Prostate gland (tissue), 2 donors: ENCODE results near the gene USP20. TPM values are rescaled to one million over a fixed set of nuclear protein-coding genes. Genes with fewer than 3 reads are reported as not detected.

Experiments used
- DNase-seq: peaks from one replicate; pipeline ENCODE4 v3.0.0-alpha.2; 2019; ENCODE audit warnings: low spot score
- H3K27ac ChIP-seq, 2 donors: fragments of 200-600 bp; sonication (generic); 2 replicates each; pipeline ENCODE4 v1.5.1; 2017 to 2019
- H3K27me3 ChIP-seq: fragments of 200-600 bp; sonication (generic); replicated peaks from 2 replicates; pipeline ENCODE4 v1.5.1; 2019; ENCODE audit not compliant: insufficient read depth
- H3K36me3 ChIP-seq, 2 donors: fragments of 200-600 bp; sonication (generic); 1 replicate in 1 of 2; 2 replicates in 1 of 2; pipeline versions ENCODE4 v1.5.1 to v1.8.1; 2017 to 2019
- H3K4me1 ChIP-seq: fragments of 200-600 bp; sonication (generic); replicated peaks from 2 replicates; pipeline ENCODE4 v1.5.1; 2019
- H3K4me3 ChIP-seq, 2 donors: fragments of 200-600 bp; sonication (generic); 2 replicates each; pipeline ENCODE4 v1.5.1; 2017 to 2019
- H3K9me3 ChIP-seq: fragments of 200-600 bp; sonication (generic); 2 replicates; pipeline ENCODE4 v1.5.1; 2017
- CTCF ChIP-seq, 4 experiments: fragments of 200-600 bp in 2 of 4; fragments of 450-650 bp in 2 of 4; sonication (generic) in 2 of 4; IDR thresholded peaks; 1 replicate in 3 of 4; 2 replicates in 1 of 4; pipeline ENCODE4 v1.5.1; 2016 to 2019; ENCODE audit warnings: antibody characterized with exemption in 4 of 4, mild to moderate bottlenecking in 2 of 4, moderate library complexity in 2 of 4
- POLR2A ChIP-seq: fragments of 450-650 bp; IDR thresholded peaks from one replicate; pipeline ENCODE4 v1.6.1; 2016; ENCODE audit warnings: antibody characterized with exemption, mild to moderate bottlenecking
- POLR2AphosphoS5 ChIP-seq: sonication (generic); formaldehyde crosslinking; IDR thresholded peaks from one replicate; pipeline ENCODE4 v1.6.1; 2017; ENCODE audit warnings: antibody characterized with exemption
- whole genome bisulfite sequencing: methylation state at CpG from one replicate; pipeline ENCODE4 v1.1.5; 2018; 5-methylcytosine and 5-hydroxymethylcytosine counted together
- intact Hi-C: fragments of 100-400 bp; cut with DNase I; formaldehyde crosslinking; loops from one replicate; pipeline ENCODE4 v1.14.2; 2022
- total RNA-seq, 2 donors: library from RNA; depleted of rRNA; stranded (reverse); fragments of >200 nt; gene quantifications; one replicate each; pipeline ENCODE4 v1.1.0, GENCODE V29; 2016

Gene USP20
- total RNA-seq, 2 donors from 2014 or later = 34.8 to 53.5 TPM

GRCh38 chr9:129914051-129914450, 78.8 kb downstream of the USP20 start:
- no peaks in the 10 kb centered on the region for H3K9me3 ChIP-seq
- no peak for DNase-seq
- TF ChIP-seq POLR2AphosphoS5 = no peak
- H3K27ac ChIP-seq = no peak overlapping the region
- H3K4me1 ChIP-seq = no peaks in the 10 kb centered on the region
- 97% methylated on average over 5 of the region's 5 CpGs for WGBS
- no peaks in the 10 kb centered on the region for H3K27me3 ChIP-seq
- no peaks in the 10 kb centered on the region for H3K36me3 ChIP-seq
- H3K4me3 ChIP-seq = no peak overlapping the region
- intact Hi-C loops = no loop called here

GRCh38 chr9:129916707-129917106, 81.4 kb downstream of the USP20 start:
- Histone ChIP-seq H3K27ac (no peak overlapping the region), H3K27me3 (no peaks in the 10 kb centered on the region), H3K4me1 (no peaks in the 10 kb centered on the region), H3K4me3 (no peak overlapping the region), H3K9me3 (no peaks in the 10 kb centered on the region), H3K36me3 (no peaks in the 10 kb centered on the region)
- intact Hi-C loops = no loop called here
- TF ChIP-seq CTCF (IDR thresholded peaks at IDR 0.05) = no peak
- TF ChIP-seq POLR2A = no peak
- no peak for TF ChIP-seq POLR2AphosphoS5
- WGBS = 96% methylated on average over 7 of the region's 7 CpGs
- DNase-seq = no peak

GRCh38 chr9:129918296-129918950, 83.2 kb downstream of the USP20 start:
- Histone ChIP-seq H3K27me3 (no peaks in the 10 kb centered on the region), H3K4me1 (no peaks in the 10 kb centered on the region), H3K4me3 (no peak overlapping the region), H3K36me3 (peaks cover 0 to 4% of the 10 kb centered on the region in 2 donors), H3K9me3 (no peaks in the 10 kb centered on the region), H3K27ac (no peak overlapping the region)
- intact Hi-C loops = no loop called here
- DNase-seq = no peak
- WGBS = 94% methylated on average over 14 of the region's 14 CpGs
- no peak for TF ChIP-seq POLR2AphosphoS5
- no peak for TF ChIP-seq POLR2A
- no peak for TF ChIP-seq CTCF (IDR thresholded peaks at IDR 0.05)

- WGBS = 57% methylated on average over 3 of the region's 3 CpGs
- Histone ChIP-seq H3K27me3 (no peaks in the 10 kb centered on the region), H3K27ac (no peak overlapping the region), H3K9me3 (no peaks in the 10 kb centered on the region), H3K4me1 (no peaks in the 10 kb centered on the region), H3K36me3 (peaks cover 0 to 6% of the 10 kb centered on the region in 2 donors), H3K4me3 (no peak overlapping the region)
- intact Hi-C loops = no loop called here
- TF ChIP-seq POLR2A = no peak
- TF ChIP-seq POLR2AphosphoS5 = no peak
- no peak for TF ChIP-seq CTCF (IDR thresholded peaks at IDR 0.05)
- no peak for DNase-seq
Observed at GRCh38 chr9:129919277-129919676, 84.0 kb downstream of the USP20 start.

GRCh38 chr9:129919841-129920240, 84.6 kb downstream of the USP20 start:
- TF ChIP-seq POLR2A (no peak), POLR2AphosphoS5 (no peak), CTCF (IDR thresholded peaks at IDR 0.05) (no peak)
- no peak overlapping the region for H3K27ac ChIP-seq
- intact Hi-C loops = no loop called here
- no peaks in the 10 kb centered on the region for H3K9me3 ChIP-seq
- H3K27me3 ChIP-seq = no peaks in the 10 kb centered on the region
- no peaks in the 10 kb centered on the region for H3K4me1 ChIP-seq
- peaks cover 0 to 7% of the 10 kb centered on the region in 2 donors for H3K36me3 ChIP-seq
- WGBS = 82% methylated on average over 3 of the region's 3 CpGs
- H3K4me3 ChIP-seq = no peak overlapping the region
- DNase-seq = no peak
